ENCODE data around the gene TMPRSS7.
"Not testable (repeated sequence)": the region's sequence is repeated elsewhere in the genome, so short reads cannot be mapped to it uniquely, and the experiment has no call there.

The TMPRSS7 gene

GRCh38 chr3:112012205-112012992 lies 22.1 kb upstream of the TMPRSS7 start:
- no peak for DNase-seq

GRCh38 chr3:112013058-112013783 lies 21.3 kb upstream of the TMPRSS7 start:
- DNase-seq, result peak; percentile 67

GRCh38 chr3:112013784-112014143 lies 20.8 kb upstream of the TMPRSS7 start:
- DNase-seq, result no peak

- DNase-seq, result no peak
Observed at GRCh38 chr3:112017091-112017490, 17.4 kb upstream of the TMPRSS7 start.

- no peak for DNase-seq
Observed at GRCh38 chr3:112018712-112019111, 15.8 kb upstream of the TMPRSS7 start.

- DNase-seq, result no peak
Observed at GRCh38 chr3:112019716-112020115, 14.8 kb upstream of the TMPRSS7 start.

- no peak for DNase-seq
Observed at GRCh38 chr3:112020674-112021085, 13.9 kb upstream of the TMPRSS7 start.

GRCh38 chr3:112027142-112027541 lies 7.4 kb upstream of the TMPRSS7 start:
- no peak for DNase-seq

- no peak for DNase-seq
Observed at GRCh38 chr3:112027826-112028225, 6.7 kb upstream of the TMPRSS7 start.

- DNase-seq, result no peak
Observed at GRCh38 chr3:112030901-112031300, 3.6 kb upstream of the TMPRSS7 start.

GRCh38 chr3:112032098-112032731 lies 2.3 kb upstream of the TMPRSS7 start:
- no peak for DNase-seq

- DNase-seq, result no peak
Observed at GRCh38 chr3:112035241-112035640, 705 bp downstream of the TMPRSS7 start.

- DNase-seq, result not testable (repeated sequence)
Observed at GRCh38 chr3:112037194-112037593, 2.7 kb downstream of the TMPRSS7 start.

GRCh38 chr3:112038863-112039262 lies 4.3 kb downstream of the TMPRSS7 start:
- no peak for DNase-seq

- no peak for DNase-seq
Observed at GRCh38 chr3:112041321-112041720, 6.8 kb downstream of the TMPRSS7 start.

- no peak for DNase-seq
Observed at GRCh38 chr3:112042842-112043280, 8.3 kb downstream of the TMPRSS7 start.

GRCh38 chr3:112043621-112044201 lies 9.2 kb downstream of the TMPRSS7 start:
- DNase-seq, result peak; percentile 61

GRCh38 chr3:112046599-112046998 lies 12.1 kb downstream of the TMPRSS7 start:
- no peak for DNase-seq

- DNase-seq, result no peak
Observed at GRCh38 chr3:112047264-112047663, 12.7 kb downstream of the TMPRSS7 start.

- no peak for DNase-seq
Observed at GRCh38 chr3:112048911-112049310, 14.4 kb downstream of the TMPRSS7 start.

GRCh38 chr3:112053229-112053628 lies 18.7 kb downstream of the TMPRSS7 start:
- no peak for DNase-seq

GRCh38 chr3:112056451-112056929 lies 22.0 kb downstream of the TMPRSS7 start:
- peak; percentile 3 for DNase-seq

- no peak for DNase-seq
Observed at GRCh38 chr3:112059497-112059896, 25.0 kb downstream of the TMPRSS7 start.
